Measurements from ENCODE around the gene SPIRE2. TPM values are rescaled to one million over a fixed set of nuclear protein-coding genes. Genes with fewer than 3 reads are reported as not detected.
A peak's percentile ranks its signal among the peaks of the same experiment; 100 is the strongest.
"Not testable (repeated sequence)": the region's sequence is repeated elsewhere in the genome, so short reads cannot be mapped to it uniquely, and the experiment has no call there.

Gene SPIRE2
- total RNA-seq, 1 experiment from 2014 or later = 13.1 TPM

- no peak for DNase-seq (ENCODE audit: low read depth)
- in situ Hi-C loops (cut with HindIII; ENCODE audit: low pct_unique_long_range_greater_than_20kb, low sequenced_read_pairs) = no loop called here
Measured at GRCh38 chr16:89904606-89905510, 76.6 kb downstream of the SPIRE2 start.

DNA sequence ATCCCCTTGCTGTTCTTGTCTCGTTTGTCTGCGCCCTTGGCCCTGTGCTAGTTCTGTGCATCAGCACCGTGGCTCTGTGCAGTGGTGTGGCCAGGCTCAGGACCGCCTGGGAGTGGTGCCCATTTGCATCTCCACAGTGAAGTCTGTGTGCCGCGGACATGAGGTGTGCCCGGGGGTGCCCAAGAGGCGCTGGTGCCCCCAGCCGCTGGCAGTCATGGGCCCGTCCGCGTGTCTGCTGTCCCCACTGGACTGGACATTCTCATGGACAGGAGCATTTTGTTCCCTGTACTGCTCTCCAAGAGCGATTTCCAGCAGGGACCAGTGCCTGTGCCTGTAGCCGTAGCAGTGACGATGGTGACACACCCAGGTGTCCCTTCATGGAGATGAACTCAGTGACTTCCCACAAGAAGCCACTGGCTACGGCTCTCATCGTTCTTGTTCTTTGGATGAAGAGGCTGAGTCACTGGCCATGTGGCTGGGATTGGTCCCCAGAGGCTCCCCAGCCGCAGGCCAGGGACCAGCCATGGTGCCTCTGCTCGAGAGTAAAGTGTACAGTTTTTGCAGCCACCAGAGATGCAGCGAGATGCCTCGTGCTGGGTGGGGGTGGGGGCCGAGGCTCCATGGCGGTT, 77.3 kb downstream of the SPIRE2 start:
- in situ Hi-C loops (cut with HindIII; ENCODE audit: low pct_unique_long_range_greater_than_20kb, low sequenced_read_pairs) = no loop called here

GRCh38 chr16:89906140-89907025, 78.1 kb downstream of the SPIRE2 start:
- in situ Hi-C loops (cut with HindIII; ENCODE audit: low pct_unique_long_range_greater_than_20kb, low sequenced_read_pairs) = no loop called here
- no peak for DNase-seq (ENCODE audit: low read depth)

More for the DNA sequence above, 77.3 kb downstream of the SPIRE2 start:
- DNase-seq (ENCODE audit: low read depth) = no peak

DNA sequence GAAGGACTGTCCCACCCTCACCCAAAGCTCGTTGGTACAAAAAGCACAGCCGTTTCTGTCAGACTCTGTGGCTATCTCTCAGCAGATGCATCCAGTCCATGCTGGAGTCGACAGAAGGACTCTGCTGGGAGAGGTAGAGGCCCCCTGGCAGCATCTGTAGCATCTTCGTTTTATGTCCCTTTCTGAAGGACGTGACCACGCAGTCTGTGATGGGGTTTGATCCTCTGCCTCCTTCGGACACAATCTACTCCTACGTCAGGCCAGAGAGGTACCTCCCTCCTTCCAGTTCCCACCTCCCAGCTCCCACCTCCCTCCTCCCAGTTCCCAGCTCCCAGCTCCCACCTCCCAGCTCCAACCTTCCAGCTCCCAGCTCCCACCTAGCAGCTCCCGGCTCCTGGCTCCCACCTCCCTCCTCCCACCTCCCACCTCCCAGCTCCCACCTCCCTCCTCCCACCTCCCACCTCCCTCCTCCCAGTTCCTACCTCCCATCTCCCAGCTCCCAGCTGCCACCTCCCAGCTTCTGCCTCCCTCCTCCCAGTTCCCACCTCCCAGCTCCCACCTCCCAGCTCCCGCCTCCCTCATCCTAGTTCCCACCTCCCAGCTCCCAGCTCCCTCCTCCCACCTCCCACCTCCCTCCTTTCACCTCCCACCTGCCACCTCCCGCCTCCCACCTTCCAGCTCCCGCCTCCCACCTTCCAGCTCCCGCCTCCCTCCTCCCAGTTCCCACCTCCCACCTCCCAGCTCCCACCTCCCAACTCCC, 79.0 kb downstream of the SPIRE2 start:
- in situ Hi-C loops (cut with HindIII; ENCODE audit: low pct_unique_long_range_greater_than_20kb, low sequenced_read_pairs) = no loop called here
- DNase-seq (ENCODE audit: low read depth) = no peak

GRCh38 chr16:89908236-89908635, 80.0 kb downstream of the SPIRE2 start:
- in situ Hi-C loops (cut with HindIII; ENCODE audit: low pct_unique_long_range_greater_than_20kb, low sequenced_read_pairs) = no loop called here
- DNase-seq (ENCODE audit: low read depth) = no peak

- DNase-seq (ENCODE audit: low read depth) = peak; percentile 55
- in situ Hi-C loops (cut with HindIII; ENCODE audit: low pct_unique_long_range_greater_than_20kb, low sequenced_read_pairs) = no loop called here
Measured at GRCh38 chr16:89909777-89910716, 81.8 kb downstream of the SPIRE2 start.

DNA sequence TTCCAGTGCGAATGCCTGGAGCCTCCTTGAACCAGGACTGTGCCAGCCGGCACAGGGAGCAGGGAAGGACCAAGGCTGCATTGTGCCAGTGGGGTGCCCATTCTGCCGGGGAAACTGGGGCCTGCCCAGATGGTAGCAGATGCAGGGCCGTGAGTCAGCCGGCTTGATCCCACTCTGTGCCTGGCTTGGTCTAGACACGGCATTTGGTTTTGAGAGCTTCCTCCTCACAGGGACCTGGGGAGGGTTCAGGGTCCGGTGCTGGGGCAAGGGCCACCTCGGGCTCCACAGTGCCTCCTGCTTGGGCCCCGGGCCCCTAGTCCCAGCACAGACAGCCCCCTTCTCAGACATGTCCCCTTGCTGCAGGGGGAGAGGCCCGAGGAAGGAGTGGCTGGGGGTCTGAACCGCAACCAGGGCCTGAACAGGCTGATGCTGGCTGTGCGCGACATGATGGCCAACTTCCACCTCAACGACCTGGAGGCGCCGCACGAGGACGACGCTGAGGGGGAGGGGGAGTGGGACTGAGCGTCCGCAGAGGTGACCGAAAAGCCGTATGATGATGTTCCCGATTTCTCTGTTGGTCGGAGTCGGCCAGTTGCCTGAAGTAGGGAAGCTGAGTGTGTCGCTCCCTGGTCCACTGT, 82.6 kb downstream of the SPIRE2 start:
- in situ Hi-C loops (cut with HindIII; ENCODE audit: low pct_unique_long_range_greater_than_20kb, low sequenced_read_pairs) = no loop called here
- no peak for DNase-seq (ENCODE audit: low read depth)

GRCh38 chr16:89911375-89911774, 83.1 kb downstream of the SPIRE2 start:
- no peak for DNase-seq (ENCODE audit: low read depth)
- in situ Hi-C loops (cut with HindIII; ENCODE audit: low pct_unique_long_range_greater_than_20kb, low sequenced_read_pairs) = no loop called here

GRCh38 chr16:89912143-89912542, 83.9 kb downstream of the SPIRE2 start:
- in situ Hi-C loops (cut with HindIII; ENCODE audit: low pct_unique_long_range_greater_than_20kb, low sequenced_read_pairs) = no loop called here
- no peak for DNase-seq (ENCODE audit: low read depth)

DNA sequence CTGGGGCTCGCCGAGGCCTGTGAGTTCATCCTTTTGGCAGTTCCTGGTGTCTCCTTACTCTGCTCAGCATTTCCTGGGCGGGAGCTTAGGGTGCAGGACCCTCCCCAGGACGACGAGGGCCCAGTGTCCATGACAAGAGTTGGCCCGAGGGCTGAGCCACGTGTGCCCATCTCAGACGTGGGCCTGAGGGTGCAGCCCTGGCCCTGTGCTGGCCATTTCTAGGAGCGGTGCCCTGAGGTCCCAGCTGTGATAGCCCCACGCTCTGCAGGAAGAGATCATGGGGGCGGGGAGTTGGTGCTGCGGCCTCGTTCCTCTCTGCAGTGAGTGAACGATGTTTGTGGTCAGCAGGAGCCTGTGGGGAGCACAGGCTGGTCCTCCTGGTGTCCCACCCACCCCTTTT, 84.4 kb downstream of the SPIRE2 start:
- in situ Hi-C loops (cut with HindIII; ENCODE audit: low pct_unique_long_range_greater_than_20kb, low sequenced_read_pairs) = no loop called here
- no peak for DNase-seq (ENCODE audit: low read depth)

GRCh38 chr16:89913408-89914387, 85.4 kb downstream of the SPIRE2 start:
- DNase-seq (ENCODE audit: low read depth) = no peak
- in situ Hi-C loops (cut with HindIII; ENCODE audit: low pct_unique_long_range_greater_than_20kb, low sequenced_read_pairs) = no loop called here

GRCh38 chr16:89914642-89915285, 86.5 kb downstream of the SPIRE2 start:
- in situ Hi-C loops (cut with HindIII; ENCODE audit: low pct_unique_long_range_greater_than_20kb, low sequenced_read_pairs); DNase-seq (ENCODE audit: low read depth): not testable (repeated sequence)

- in situ Hi-C loops (cut with HindIII; ENCODE audit: low pct_unique_long_range_greater_than_20kb, low sequenced_read_pairs) = no loop called here
- DNase-seq (ENCODE audit: low read depth) = no peak
Measured at GRCh38 chr16:89915303-89916232, 87.3 kb downstream of the SPIRE2 start.

DNA sequence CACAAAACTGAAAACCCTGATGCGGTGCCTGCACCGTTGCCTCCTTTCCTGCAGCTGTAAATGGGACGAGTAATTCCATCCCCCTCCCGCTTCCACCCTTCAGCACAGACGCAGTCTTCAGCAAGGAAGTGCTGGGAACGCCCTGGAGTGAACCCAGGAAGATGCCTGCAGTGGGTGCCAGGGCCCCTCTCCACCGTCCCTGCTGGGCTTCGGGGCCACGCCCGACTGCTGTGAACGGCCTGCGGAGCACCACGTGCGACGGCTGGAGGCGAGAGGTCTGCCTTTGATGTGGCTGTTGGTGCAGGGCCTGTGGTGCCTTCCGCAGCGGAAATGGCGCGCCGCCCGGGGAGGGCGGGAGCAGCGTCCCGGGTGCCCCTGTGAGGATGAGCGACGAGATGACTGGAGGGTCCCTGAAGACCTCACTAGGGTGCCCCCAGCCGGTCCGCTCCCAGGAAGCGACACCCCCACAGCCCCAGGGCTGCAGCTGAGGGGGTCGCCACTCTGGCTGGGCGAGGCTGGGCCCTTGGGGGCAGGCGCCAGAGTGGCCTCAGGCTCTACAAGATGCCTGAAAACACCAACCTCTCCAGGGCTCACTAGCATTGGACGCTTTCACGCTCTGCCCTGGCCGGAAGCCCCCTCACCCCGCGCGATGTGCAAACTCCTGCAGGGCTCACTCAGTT, 89.6 kb downstream of the SPIRE2 start:
- in situ Hi-C loops (cut with HindIII; ENCODE audit: low pct_unique_long_range_greater_than_20kb, low sequenced_read_pairs) = no loop called here
- DNase-seq (ENCODE audit: low read depth) = peak; percentile 92
